HepG2 (cell line): ENCODE data around the gene HMGCS2. TPM values are rescaled to one million over a fixed set of nuclear protein-coding genes. Genes with fewer than 3 reads are reported as not detected.
A peak's percentile ranks its signal among the peaks of the same experiment; 100 is the strongest.

ENCODE experiments used
- DMAP1 ChIP-seq: IDR thresholded peaks from 2 replicates; pipeline ENCODE4 v1.6.1; 2016
- HNF4G ChIP-seq, 2 experiments: sonication (generic) in 1 of 2; formaldehyde crosslinking in 1 of 2; IDR thresholded peaks; 2 replicates each; pipeline versions ENCODE4 v1.4.0 to v1.6.1; 2011 to 2020; ENCODE audit warnings: borderline replicate concordance in 2 of 2, low read depth in 2 of 2, mild to moderate bottlenecking in 2 of 2, low read length in 1 of 2, missing genetic modification reagents in 1 of 2, moderate library complexity in 1 of 2
- PRMT3 ChIP-seq: sonication (generic); formaldehyde crosslinking; IDR thresholded peaks from 2 replicates; pipeline ENCODE4 v1.8.1; 2022; ENCODE audit warnings: low read depth, mild to moderate bottlenecking, moderate library complexity, missing genetic modification reagents, borderline replicate concordance
- SCMH1 ChIP-seq: sonication (generic); formaldehyde crosslinking; IDR thresholded peaks from 2 replicates; pipeline ENCODE4 v1.9.0; 2021; ENCODE audit warnings: missing genetic modification reagents, mild to moderate bottlenecking, borderline replicate concordance
- SRSF1 ChIP-seq: fragments of 200-400 bp; formaldehyde crosslinking; optimal IDR thresholded peaks from 2 replicates; pipeline ENCODE3; 2017; ENCODE audit warnings: mild to moderate bottlenecking, low read depth, low read length, moderate library complexity
- STAT6 ChIP-seq: sonication (generic); formaldehyde crosslinking; IDR thresholded peaks from 2 replicates; pipeline ENCODE4 v1.4.0; 2020; ENCODE audit warnings: missing genetic modification reagents, mild to moderate bottlenecking, borderline replicate concordance
- ZFP62 ChIP-seq: sonication (generic); formaldehyde crosslinking; IDR thresholded peaks from 2 replicates; pipeline ENCODE4 v1.4.0; 2020; ENCODE audit warnings: missing genetic modification reagents
- ZNF350 ChIP-seq: sonication (generic); formaldehyde crosslinking; IDR thresholded peaks from 2 replicates; pipeline ENCODE4 v1.4.0; 2020; ENCODE audit warnings: mild to moderate bottlenecking, low read depth, missing genetic modification reagents, borderline replicate concordance
- ZNF687 ChIP-seq: sonication (generic); formaldehyde crosslinking; IDR thresholded peaks from 2 replicates; pipeline ENCODE4 v1.5.1; 2020; ENCODE audit warnings: mild to moderate bottlenecking, missing genetic modification reagents, moderate library complexity
- ZNF749 ChIP-seq: sonication (generic); formaldehyde crosslinking; IDR thresholded peaks from 2 replicates; pipeline ENCODE4 v1.8.0; 2022; ENCODE audit warnings: mild to moderate bottlenecking, missing genetic modification reagents, moderate library complexity, borderline replicate concordance
- polyA plus RNA-seq, 8 experiments: library from polyadenylated mRNA; depleted of rRNA in 3 of 8; stranded (reverse) in 7 of 8; unstranded in 1 of 8; fragments of >200 nt; fragmentation: Illumina TruSeq in 4 of 8; extraction: Trizol in 4 of 8; gene quantifications; 2 replicates each; pipeline versions ENCODE4 v1.2.1 to v1.2.3, GENCODE V29; 2011 to 2016; ENCODE audit warnings: low read depth in 4 of 8, missing spikeins in 1 of 8, mixed read lengths in 1 of 8; ENCODE audit not compliant: insufficient read depth in 1 of 8
- total RNA-seq, 5 experiments: library from RNA; depleted of rRNA; stranded (reverse); fragments of >200 nt; fragmentation: Illumina TruSeq; extraction: Trizol; gene quantifications; 2 replicates each; pipeline ENCODE4 v1.2.3, GENCODE V29; 2016; ENCODE audit warnings: low read depth in 1 of 5

HMGCS2 gene
- total and polyA plus RNA-seq, 2 of the 13 experiments (the other 11 are each of a cell fraction or from before 2014, with no cell fraction given), result 0.44 to 1.5 TPM

- TF ChIP-seq ZNF687 (CRISPR knock-in tag) (0 out of 2 replicates have a peak, but pooled peaks have one; percentile 22), SRSF1 (no peak), ZNF350 (CRISPR knock-in tag) (peak; percentile 37; the same call in 1 of the 2 replicates), DMAP1 (CRISPR knock-in tag) (no peak), ZNF749 (CRISPR knock-in tag) (no peak), PRMT3 (CRISPR knock-in tag) (no peak), STAT6 (CRISPR knock-in tag) (0 out of 2 replicates have a peak, but pooled peaks have one; percentile 47), SCMH1 (CRISPR knock-in tag) (no peak), HNF4G (IDR thresholded peaks at IDR 0.05; ENCODE audit: borderline replicate concordance, low read depth, low read length) (peak; percentile 14; the same call in 1 of the 2 replicates), HNF4G (CRISPR knock-in tag; IDR thresholded peaks at IDR 0.05; ENCODE audit: borderline replicate concordance, low read depth) (no peak), ZFP62 (no peak)
Observed at GRCh38 chr1:119743776-119744597, 24.7 kb downstream of the HMGCS2 start (continued).
